Breast epithelium (tissue), 3 donors: ENCODE measurements around the gene LPIN3.

ENCODE experiments used
- POLR2A ChIP-seq: fragments of 450-650 bp; IDR thresholded peaks from one replicate; pipeline ENCODE4 v1.6.1; 2016; ENCODE audit warnings: antibody characterized with exemption, mild to moderate bottlenecking, moderate library complexity
- TF ChIP-seq, protein P1 (sequence below), 3 donors: fragments of 450-650 bp; IDR thresholded peaks; one replicate each; pipeline ENCODE4 v1.5.1; 2016 to 2017; ENCODE audit warnings: antibody characterized with exemption in 3 of 3, mild to moderate bottlenecking in 3 of 3, moderate library complexity in 3 of 3

DNA sequence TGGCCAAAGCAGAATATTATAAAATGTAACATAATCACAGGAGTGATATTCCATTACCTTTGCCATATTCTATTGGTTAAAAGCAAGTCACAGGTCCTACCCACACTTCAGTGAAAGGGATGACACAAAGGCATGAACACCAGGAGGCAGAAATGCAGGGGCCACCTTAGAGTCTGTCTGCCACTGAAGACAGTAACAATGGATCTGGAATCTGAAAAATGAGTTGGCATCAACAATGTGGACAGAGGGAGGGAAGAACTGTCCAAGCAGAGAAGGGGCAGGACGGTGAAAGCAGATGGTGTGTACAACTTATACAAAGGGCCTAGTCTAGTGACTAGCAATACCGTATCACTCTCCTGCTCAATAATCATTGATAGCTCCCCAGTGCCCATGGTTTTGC is 6.6 kb upstream of the LPIN3 start:
- TF ChIP-seq, protein P1, sequence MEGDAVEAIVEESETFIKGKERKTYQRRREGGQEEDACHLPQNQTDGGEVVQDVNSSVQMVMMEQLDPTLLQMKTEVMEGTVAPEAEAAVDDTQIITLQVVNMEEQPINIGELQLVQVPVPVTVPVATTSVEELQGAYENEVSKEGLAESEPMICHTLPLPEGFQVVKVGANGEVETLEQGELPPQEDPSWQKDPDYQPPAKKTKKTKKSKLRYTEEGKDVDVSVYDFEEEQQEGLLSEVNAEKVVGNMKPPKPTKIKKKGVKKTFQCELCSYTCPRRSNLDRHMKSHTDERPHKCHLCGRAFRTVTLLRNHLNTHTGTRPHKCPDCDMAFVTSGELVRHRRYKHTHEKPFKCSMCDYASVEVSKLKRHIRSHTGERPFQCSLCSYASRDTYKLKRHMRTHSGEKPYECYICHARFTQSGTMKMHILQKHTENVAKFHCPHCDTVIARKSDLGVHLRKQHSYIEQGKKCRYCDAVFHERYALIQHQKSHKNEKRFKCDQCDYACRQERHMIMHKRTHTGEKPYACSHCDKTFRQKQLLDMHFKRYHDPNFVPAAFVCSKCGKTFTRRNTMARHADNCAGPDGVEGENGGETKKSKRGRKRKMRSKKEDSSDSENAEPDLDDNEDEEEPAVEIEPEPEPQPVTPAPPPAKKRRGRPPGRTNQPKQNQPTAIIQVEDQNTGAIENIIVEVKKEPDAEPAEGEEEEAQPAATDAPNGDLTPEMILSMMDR (IDR thresholded peaks at IDR 0.05), result no peak
- TF ChIP-seq POLR2A, result no peak
